Psoas muscle (tissue), 8 donors: ENCODE data around the gene MRPL43. TPM values are rescaled to one million over a fixed set of nuclear protein-coding genes. Genes with fewer than 3 reads are reported as not detected.

Experiments
- ATAC-seq, 4 donors: fragments of 200-7000 bp; cut with Tn5 transposase; one replicate each; pipeline ENCODE4 v1.9.1; 2020; ENCODE audit warnings: moderate library complexity in 3 of 4, mild to moderate bottlenecking in 2 of 4
- DNase-seq, 2 donors: peaks; one replicate each; pipeline ENCODE4 v3.0.0-alpha.2; 2020
- H3K27ac ChIP-seq: fragments of 200-600 bp; one replicate; pipeline ENCODE4 v1.8.0; 2022
- H3K27me3 ChIP-seq, 3 donors: fragments of 200-600 bp in 1 of 3; one replicate each; pipeline versions ENCODE4 v1.6.1 to v1.8.0; 2013 to 2022; ENCODE audit warnings: low read length in 2 of 3, mild to moderate bottlenecking in 2 of 3, moderate library complexity in 1 of 3; ENCODE audit not compliant: insufficient read depth in 3 of 3
- H3K36me3 ChIP-seq, 2 donors: fragments of 200-600 bp in 1 of 2; one replicate each; pipeline versions ENCODE4 v1.6.1 to v1.8.0; 2013 to 2022; ENCODE audit warnings: low read depth in 1 of 2, mild to moderate bottlenecking in 1 of 2, moderate library complexity in 1 of 2; ENCODE audit not compliant: insufficient read depth in 1 of 2
- H3K4me1 ChIP-seq: fragments of 200-600 bp; one replicate; pipeline ENCODE4 v1.8.0; 2022
- H3K4me3 ChIP-seq: fragments of 200-600 bp; one replicate; pipeline ENCODE4 v1.8.0; 2022; ENCODE audit warnings: mild to moderate bottlenecking
- H3K9me3 ChIP-seq: fragments of 200-600 bp; one replicate; pipeline ENCODE4 v1.8.0; 2022
- CTCF ChIP-seq: fragments of 200-600 bp; IDR thresholded peaks from one replicate; pipeline ENCODE4 v1.8.0; 2022; ENCODE audit warnings: antibody characterized with exemption
- WGBS, 3 donors: extraction: QIAGEN DNeasy Blood & Tissue Kit; methylation state at CpG; one replicate each; pipeline versions ENCODE4 v1.1.6 to v1.1.7; 2013; 5-methylcytosine and 5-hydroxymethylcytosine counted together
- intact Hi-C, 2 donors: fragments of 100-400 bp; cut with DNase I; formaldehyde crosslinking; loops; one replicate each; pipeline versions ENCODE4 v1.11.0 to v1.14.2; 2022
- polyA plus RNA-seq, 3 donors: library from polyadenylated mRNA; stranded (reverse); fragments of 200-250 nt; gene quantifications; one replicate each; pipeline ENCODE4 v1.2.3, GENCODE V29; 2013
- total RNA-seq, 4 donors: library from RNA; stranded (reverse); fragmentation: NEBNext Ultra II Directional in 2 of 4; extraction: Animal tissue kit (Norgen Biotek cat#: 25700) in 2 of 4; gene quantifications; one replicate each; pipeline versions ENCODE4 v1.2.1 to v1.2.4, GENCODE V29; 2021 to 2023
- donor health status: healthy with polysubstance abuse.
- donor health status: DM: no; HTN: no; CAD: no; lungs with moderate emphysema.
- donor health status: Bipolar disorder and iron deficiency.
- donor health status: healthy.
- donor health status: DM: yes; HTN: yes; CAD: no.
- donor health status: DM: no; HTN: no; CAD: no.
- donor health status: DM: no; HTN: no; CAD: no.
- donor health status: DM: yes; HTN: yes; CAD: no.

Gene MRPL43
- total and polyA plus RNA-seq, 7 donors = 56.6 to 159 (median 90.1) TPM

GRCh38 chr10:100943508-100943907 is 43.8 kb downstream of the MRPL43 start:
- intact Hi-C loops = no loop called here
- Histone ChIP-seq H3K27ac (no peak overlapping the region), H3K27me3 (no peaks in the 10 kb centered on the region), H3K36me3 (peaks cover 6 to 98% of the 10 kb centered on the region in 2 donors), H3K9me3 (no peaks in the 10 kb centered on the region), H3K4me3 (no peak overlapping the region), H3K4me1 (no peaks in the 10 kb centered on the region)
- ATAC-seq = no peak
- no peak for TF ChIP-seq CTCF
- DNase-seq = no peak

GRCh38 chr10:100942229-100942628 is 45.1 kb downstream of the MRPL43 start:
- DNase-seq (no peak), ATAC-seq (no peak)
- Histone ChIP-seq H3K9me3 (no peaks in the 10 kb centered on the region), H3K27me3 (no peaks in the 10 kb centered on the region), H3K4me1 (no peaks in the 10 kb centered on the region), H3K27ac (no peak overlapping the region), H3K36me3 (peaks cover 3 to 98% of the 10 kb centered on the region in 2 donors), H3K4me3 (no peak overlapping the region)
- TF ChIP-seq CTCF = no peak
- 95 to 100% (median 97%) methylated on average over 3 of the region's 3 CpGs for WGBS, 3 donors
- intact Hi-C loops = no loop called here

GRCh38 chr10:100939763-100940344 is 47.4 kb downstream of the MRPL43 start:
- H3K36me3 ChIP-seq = peaks cover 3 to 94% of the 10 kb centered on the region in 2 donors
- no peak for TF ChIP-seq CTCF
- intact Hi-C loops = loop anchor here in 1 of 2 donors (10.0 kb wide), 1 partner anchor 865 kb away; no protein-coding TSS in a partner anchor
- no peak for DNase-seq
- no peak for ATAC-seq
- no peaks in the 10 kb centered on the region for H3K4me1 ChIP-seq
- no peak overlapping the region for H3K27ac ChIP-seq
- no peak overlapping the region for H3K4me3 ChIP-seq
- H3K9me3 ChIP-seq = no peaks in the 10 kb centered on the region
- no peaks in the 10 kb centered on the region for H3K27me3 ChIP-seq

Other genes with a start within 250 kb of the MRPL43 start
- not detected for gene PAX2, start 241.9 kb downstream of the MRPL43 start, total RNA-seq
- not detected for gene PAX2, start 241.9 kb downstream of the MRPL43 start, polyA plus RNA-seq
- gene SLF2, start 74.5 kb downstream of the MRPL43 start, total RNA-seq = 10 to 100 TPM; 11.5 to 26.9 (median 21.0) TPM
- gene SLF2, start 74.5 kb downstream of the MRPL43 start, polyA plus RNA-seq = 10 to 100 TPM in 2 of 3 donors, 1 to 10 TPM in 1; 8.0 to 20.3 (median 11.5) TPM
- gene SEMA4G, start 18.0 kb downstream of the MRPL43 start, total RNA-seq = 1 to 10 TPM in 2 of 4 donors, under 1 TPM in 2; 0.74 to 1.4 (median 0.89) TPM
- under 1 TPM; 0.08 to 0.48 (median 0.30) TPM for gene SEMA4G, start 18.0 kb downstream of the MRPL43 start, polyA plus RNA-seq
- 10 to 100 TPM; 11.0 to 29.0 (median 19.5) TPM for gene TWNK, start within 50 bp of the MRPL43 start, total RNA-seq
- gene TWNK, start within 50 bp of the MRPL43 start, polyA plus RNA-seq = 10 to 100 TPM; 14.7 to 23.8 (median 22.6) TPM
- 10 to 100 TPM; 20.1 to 66.0 (median 28.7) TPM for gene LZTS2, start 12.3 kb upstream of the MRPL43 start, total RNA-seq
- 10 to 100 TPM; 19.0 to 24.6 (median 20.0) TPM for gene LZTS2, start 12.3 kb upstream of the MRPL43 start, polyA plus RNA-seq
- gene PDZD7, start 43.6 kb upstream of the MRPL43 start, total RNA-seq = under 1 TPM in 2 of 4 donors, not detected in 2; 0.08 to 0.54 TPM
- gene PDZD7, start 43.6 kb upstream of the MRPL43 start, polyA plus RNA-seq = under 1 TPM; 0.04 to 0.30 (median 0.06) TPM
- gene SFXN3, start 43.7 kb upstream of the MRPL43 start, total RNA-seq = 1 to 10 TPM; 4.4 to 7.0 (median 4.9) TPM
- 1 to 10 TPM; 3.2 to 6.1 (median 4.9) TPM for gene SFXN3, start 43.7 kb upstream of the MRPL43 start, polyA plus RNA-seq
- 10 to 100 TPM in 1 of 4 donors, 1 to 10 TPM in 3; 1.5 to 10.7 (median 5.2) TPM for gene KAZALD1, start 74.5 kb upstream of the MRPL43 start, total RNA-seq
- 1 to 10 TPM; 1.9 to 3.1 (median 3.0) TPM for gene KAZALD1, start 74.5 kb upstream of the MRPL43 start, polyA plus RNA-seq
- gene TLX1, start 143.8 kb upstream of the MRPL43 start, total RNA-seq = not detected
- not detected for gene TLX1, start 143.8 kb upstream of the MRPL43 start, polyA plus RNA-seq
- gene LBX1, start 242.0 kb upstream of the MRPL43 start, total RNA-seq = 10 to 100 TPM in 1 of 4 donors, 1 to 10 TPM in 3; 6.2 to 12.3 (median 7.5) TPM
- gene LBX1, start 242.0 kb upstream of the MRPL43 start, polyA plus RNA-seq = 1 to 10 TPM; 1.8 to 7.9 (median 4.9) TPM